H9 (cell line): ENCODE measurements around the gene UHRF1. TPM values are rescaled to one million over a fixed set of nuclear protein-coding genes. Genes with fewer than 3 reads are reported as not detected.

Source experiments
- DNase-seq: peaks from one replicate; pipeline ENCODE4 v3.0.0-alpha.2; 2017
- H2AFZ ChIP-seq: one replicate; pipeline ENCODE4 v1.6.1; 2013; ENCODE audit warnings: mild to moderate bottlenecking, low read length, control low read depth, moderate library complexity
- H2AK5ac ChIP-seq: 2 replicates; pipeline ENCODE4 v1.6.1; 2013; ENCODE audit warnings: low read length, control low read depth, mixed read lengths; ENCODE audit not compliant: insufficient read length
- H2BK120ac ChIP-seq: one replicate; pipeline ENCODE4 v1.6.1; 2013; ENCODE audit warnings: low read depth, mild to moderate bottlenecking, low read length, control low read depth, inconsistent platforms; ENCODE audit not compliant: poor library complexity, severe bottlenecking
- H2BK12ac ChIP-seq: 2 replicates; pipeline ENCODE4 v1.6.1; 2013; ENCODE audit warnings: low read length, control low read depth, mixed read lengths, low read depth; ENCODE audit not compliant: insufficient read length
- H2BK15ac ChIP-seq: 2 replicates; pipeline ENCODE4 v1.6.1; 2013; ENCODE audit warnings: low read depth, low read length, control low read depth
- H2BK20ac ChIP-seq: one replicate; pipeline ENCODE4 v1.6.1; 2013; ENCODE audit warnings: low read depth, mild to moderate bottlenecking, low read length, control low read depth, inconsistent platforms; ENCODE audit not compliant: poor library complexity, severe bottlenecking
- H2BK5ac ChIP-seq: 2 replicates; pipeline ENCODE4 v1.6.1; 2013; ENCODE audit warnings: low read length, control low read depth, mixed read lengths; ENCODE audit not compliant: insufficient read length
- H3K14ac ChIP-seq: 2 replicates; pipeline ENCODE4 v1.6.1; 2013; ENCODE audit warnings: low read length, control low read depth; ENCODE audit not compliant: insufficient read depth
- H3K18ac ChIP-seq: 2 replicates; pipeline ENCODE4 v1.6.1; 2013; ENCODE audit warnings: low read depth, mild to moderate bottlenecking, mixed read lengths, low read length, control low read depth; ENCODE audit not compliant: insufficient read length
- H3K23ac ChIP-seq: 2 replicates; pipeline ENCODE4 v1.6.1; 2013; ENCODE audit warnings: low read length, control low read depth, mixed read lengths, low read depth; ENCODE audit not compliant: insufficient read length
- H3K23me2 ChIP-seq: 2 replicates; pipeline ENCODE4 v1.6.1; 2013; ENCODE audit warnings: low read depth, mild to moderate bottlenecking, mixed read lengths, low read length, control low read depth; ENCODE audit not compliant: insufficient read length, poor library complexity, severe bottlenecking
- H3K27ac ChIP-seq: 2 replicates; pipeline ENCODE4 v1.5.1; 2013; ENCODE audit warnings: low read length, control low read depth, mixed read lengths, low read depth; ENCODE audit not compliant: insufficient read length
- H3K27me3 ChIP-seq: 2 replicates; pipeline ENCODE4 v1.6.1; 2013; ENCODE audit warnings: low read length, control low read depth, inconsistent platforms; ENCODE audit not compliant: insufficient read depth
- H3K4ac ChIP-seq: 2 replicates; pipeline ENCODE4 v1.6.1; 2013; ENCODE audit warnings: low read depth, mild to moderate bottlenecking, control low read depth, inconsistent platforms, low read length, moderate library complexity
- H3K4me1 ChIP-seq: 2 replicates; pipeline ENCODE4 v1.6.1; 2013; ENCODE audit warnings: low read length, control low read depth, inconsistent platforms; ENCODE audit not compliant: insufficient read depth
- H3K4me2 ChIP-seq: 2 replicates; pipeline ENCODE4 v1.6.1; 2013; ENCODE audit warnings: low read length, control low read depth, mixed read lengths; ENCODE audit not compliant: insufficient read length, insufficient read depth
- H3K56ac ChIP-seq: 2 replicates; pipeline ENCODE4 v1.6.1; 2013; ENCODE audit warnings: low read depth, mild to moderate bottlenecking, mixed read lengths, low read length, control low read depth; ENCODE audit not compliant: insufficient read length
- H3K79me1 ChIP-seq: 2 replicates; pipeline ENCODE4 v1.6.1; 2013; ENCODE audit warnings: low read depth, mild to moderate bottlenecking, moderate library complexity, low read length, control low read depth, inconsistent platforms; ENCODE audit not compliant: insufficient read depth, poor library complexity, severe bottlenecking
- H3K79me2 ChIP-seq: 2 replicates; pipeline ENCODE4 v1.6.1; 2013; ENCODE audit warnings: low read length, control low read depth, inconsistent platforms; ENCODE audit not compliant: insufficient read depth
- H3K9ac ChIP-seq: 2 replicates; pipeline ENCODE4 v1.6.1; 2013; ENCODE audit warnings: low read length, control low read depth, mixed read lengths; ENCODE audit not compliant: insufficient read length; ENCODE audit errors: extremely low read depth
- H3K9me3 ChIP-seq: one replicate; pipeline ENCODE4 v1.6.1; 2013; ENCODE audit warnings: low read depth, low read length, inconsistent platforms; ENCODE audit not compliant: control insufficient read depth
- H3T11ph ChIP-seq: one replicate; pipeline ENCODE4 v1.6.1; 2013; ENCODE audit warnings: mild to moderate bottlenecking, low read length, control low read depth, inconsistent platforms
- H4K20me1 ChIP-seq: one replicate; pipeline ENCODE4 v1.6.1; 2013; ENCODE audit not compliant: control insufficient read depth, insufficient read length, insufficient read depth
- H4K5ac ChIP-seq: 2 replicates; pipeline ENCODE4 v1.6.1; 2013; ENCODE audit warnings: low read depth, mild to moderate bottlenecking, mixed read lengths, low read length, control low read depth; ENCODE audit not compliant: insufficient read length
- H4K8ac ChIP-seq: replicated peaks from 2 replicates; pipeline ENCODE4 v1.6.1; 2013; ENCODE audit warnings: low read length, control low read depth, mixed read lengths, low read depth; ENCODE audit not compliant: insufficient read length
- H4K91ac ChIP-seq: 2 replicates; pipeline ENCODE4 v1.6.1; 2013; ENCODE audit warnings: low read depth, mild to moderate bottlenecking, moderate library complexity, mixed read lengths, low read length, control low read depth; ENCODE audit not compliant: insufficient read length
- H3K27ac Mint-ChIP-seq, 3 experiments: 2 replicates in 2 of 3; 3 replicates in 1 of 3; pipeline ENCODE4 v1.8.0; 2020 to 2021; ENCODE audit warnings: mixed read lengths in 3 of 3, mild to moderate bottlenecking in 1 of 3, moderate library complexity in 1 of 3
- H3K27me3 Mint-ChIP-seq: 2 replicates; pipeline ENCODE4 v1.8.0; 2021; ENCODE audit warnings: low read depth, mild to moderate bottlenecking, moderate library complexity, mixed read lengths
- H3K36me3 Mint-ChIP-seq, 3 experiments: 2 replicates in 2 of 3; 3 replicates in 1 of 3; pipeline ENCODE4 v1.8.0; 2020 to 2021; ENCODE audit warnings: low read depth in 3 of 3, mixed read lengths in 3 of 3; ENCODE audit not compliant: insufficient read depth in 1 of 3
- H3K4me1 Mint-ChIP-seq, 2 experiments: 2 replicates each; pipeline ENCODE4 v1.8.0; 2020; ENCODE audit warnings: mixed read lengths in 2 of 2
- H3K4me3 Mint-ChIP-seq, 2 experiments: 2 replicates in 1 of 2; 3 replicates in 1 of 2; pipeline ENCODE4 v1.8.0; 2020 to 2021; ENCODE audit warnings: mild to moderate bottlenecking in 2 of 2, mixed read lengths in 2 of 2, moderate library complexity in 1 of 2
- H3K9me3 Mint-ChIP-seq, 2 experiments: 2 replicates in 1 of 2; 3 replicates in 1 of 2; pipeline ENCODE4 v1.8.0; 2020; ENCODE audit warnings: mild to moderate bottlenecking in 2 of 2, mixed read lengths in 2 of 2, moderate library complexity in 1 of 2
- WGBS: extraction: QIAGEN DNeasy Blood & Tissue Kit; methylation state at CpG from one replicate; pipeline ENCODE4 v1.1.7; 2013; ENCODE audit warnings: missing lambda C conversion rate, low lambda C conversion rate, mixed read lengths; ENCODE audit not compliant: insufficient read length; ENCODE audit errors: extremely low coverage; 5-methylcytosine and 5-hydroxymethylcytosine counted together
- total RNA-seq: library from RNA; stranded (reverse); gene quantifications from 2 replicates; pipeline ENCODE4 v1.2.1, GENCODE V29; 2021
- TF ChIP-seq, protein P1 (sequence below): fragments of 200-600 bp; sonication (generic); conservative IDR thresholded peaks from 3 replicates; pipeline ENCODE4 v1.8.0; 2021; ENCODE audit warnings: antibody characterized with exemption, mild to moderate bottlenecking

The UHRF1 gene
- total RNA-seq, 1 experiment from 2014 or later = 106 TPM

DNA sequence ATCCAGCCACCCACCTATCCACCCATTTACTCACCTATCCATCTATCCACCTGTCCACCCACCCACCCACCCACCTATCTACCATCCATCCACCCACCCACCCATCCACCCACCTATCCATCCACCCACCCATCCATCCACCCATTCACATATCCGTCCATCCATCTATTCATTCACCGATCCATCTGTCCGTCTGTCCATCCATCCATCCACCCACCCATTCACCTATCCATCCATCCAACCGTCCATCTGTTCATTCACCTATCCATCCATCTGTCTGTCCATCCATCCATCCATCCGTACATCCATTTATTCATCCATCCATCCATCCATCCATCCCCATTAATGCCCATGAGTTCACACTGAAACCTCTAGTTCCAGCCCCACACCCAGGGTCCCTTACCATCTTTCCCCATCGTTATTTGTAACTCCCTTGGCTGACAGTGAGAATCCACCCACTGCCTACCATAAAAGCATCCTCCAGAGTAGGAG is 90.9 kb downstream of the UHRF1 start:
- no peaks in the 10 kb centered on the region for H4K20me1 ChIP-seq
- peaks cover 3% of the 10 kb centered on the region; the same call in 1 of the 2 replicates for H3K79me2 ChIP-seq
- H3K79me1 ChIP-seq = peaks cover 2% of the 10 kb centered on the region

More for the DNA sequence above, 90.9 kb downstream of the UHRF1 start:
- Histone ChIP-seq H3K18ac (no peak overlapping the region), H3K14ac (no peak overlapping the region), H3K27ac (no peak overlapping the region), H4K8ac (no peak overlapping the region), H3K4me1 (no peaks in the 10 kb centered on the region), H2BK120ac (no peak overlapping the region), H2BK5ac (no peak overlapping the region), H2BK20ac (no peak overlapping the region), H3K23ac (no peak overlapping the region), H2BK12ac (no peak overlapping the region), H3K23me2 (no peaks in the 10 kb centered on the region), H2AK5ac (no peak overlapping the region), H3T11ph (no peak overlapping the region), H3K27me3 (no peaks in the 10 kb centered on the region), H3K56ac (no peak overlapping the region), H4K91ac (no peak overlapping the region), H3K4me2 (no peak overlapping the region), H2AFZ (no peak overlapping the region), H3K9ac (no peak overlapping the region), H4K5ac (no peak overlapping the region), H2BK15ac (no peak overlapping the region), H3K9me3 (no peaks in the 10 kb centered on the region), H3K4ac (no peak overlapping the region)
- TF ChIP-seq, protein P1, sequence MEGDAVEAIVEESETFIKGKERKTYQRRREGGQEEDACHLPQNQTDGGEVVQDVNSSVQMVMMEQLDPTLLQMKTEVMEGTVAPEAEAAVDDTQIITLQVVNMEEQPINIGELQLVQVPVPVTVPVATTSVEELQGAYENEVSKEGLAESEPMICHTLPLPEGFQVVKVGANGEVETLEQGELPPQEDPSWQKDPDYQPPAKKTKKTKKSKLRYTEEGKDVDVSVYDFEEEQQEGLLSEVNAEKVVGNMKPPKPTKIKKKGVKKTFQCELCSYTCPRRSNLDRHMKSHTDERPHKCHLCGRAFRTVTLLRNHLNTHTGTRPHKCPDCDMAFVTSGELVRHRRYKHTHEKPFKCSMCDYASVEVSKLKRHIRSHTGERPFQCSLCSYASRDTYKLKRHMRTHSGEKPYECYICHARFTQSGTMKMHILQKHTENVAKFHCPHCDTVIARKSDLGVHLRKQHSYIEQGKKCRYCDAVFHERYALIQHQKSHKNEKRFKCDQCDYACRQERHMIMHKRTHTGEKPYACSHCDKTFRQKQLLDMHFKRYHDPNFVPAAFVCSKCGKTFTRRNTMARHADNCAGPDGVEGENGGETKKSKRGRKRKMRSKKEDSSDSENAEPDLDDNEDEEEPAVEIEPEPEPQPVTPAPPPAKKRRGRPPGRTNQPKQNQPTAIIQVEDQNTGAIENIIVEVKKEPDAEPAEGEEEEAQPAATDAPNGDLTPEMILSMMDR = no peak
- no peak for DNase-seq
- Mint-ChIP-seq H3K27me3 (no peaks in the 10 kb centered on the region), H3K9me3 (no peaks in the 10 kb centered on the region; a peak in 1 of 5 replicates), H3K4me3 (no peak overlapping the region), H3K27ac (no peak overlapping the region), H3K36me3 (peaks cover 0 to 9% (median 4%) of the 10 kb centered on the region in 3 experiments; a peak in 3 of 7 replicates), H3K4me1 (peaks cover 6 to 12% of the 10 kb centered on the region in 2 experiments)
- no CpG with 5 or more reads among the region's 6 CpGs for WGBS
